Activated CD8-positive, alpha-beta memory T cell treated with anti-CD3 and anti-CD28 coated beads, Interleukin-2, amount 50 U/mL, for 48 hours (primary cell): Measurements from ENCODE around the gene CHST15.

Experiments used
- DNase-seq: peaks from one replicate; pipeline ENCODE4 v3.0.0-alpha.2; 2020

The CHST15 gene

GRCh38 chr10:124092860-124093773 lies at the start of gene CHST15:
Gene CHST15, minus strand, starts transcription at chr10:124093598. Its CDS starts 47,386 bp downstream, at chr10:124046212.
- peak; percentile 56 for DNase-seq

GRCh38 chr10:124142960-124143359 lies 49.6 kb upstream of the CHST15 start:
- no peak for DNase-seq

- DNase-seq = no peak
These were observed 48.8 kb upstream of the CHST15 start for GRCh38 chr10:124142006-124142739.

- DNase-seq = no peak
These were observed 45.5 kb upstream of the CHST15 start for GRCh38 chr10:124138883-124139348.

- no peak for DNase-seq
These were observed 44.9 kb upstream of the CHST15 start for GRCh38 chr10:124138195-124138882.

- DNase-seq = no peak
These were observed 41.0 kb upstream of the CHST15 start for GRCh38 chr10:124134251-124134893.

- no peak for DNase-seq
These were observed 39.5 kb upstream of the CHST15 start for GRCh38 chr10:124132876-124133275.

GRCh38 chr10:124132306-124132705 lies 38.9 kb upstream of the CHST15 start:
- no peak for DNase-seq

- DNase-seq = no peak
These were observed 37.8 kb upstream of the CHST15 start for GRCh38 chr10:124131172-124131571.

GRCh38 chr10:124130198-124130900 lies 37.0 kb upstream of the CHST15 start:
- no peak for DNase-seq

GRCh38 chr10:124129471-124129870 lies 36.1 kb upstream of the CHST15 start:
- no peak for DNase-seq

- DNase-seq = no peak
These were observed 35.4 kb upstream of the CHST15 start for GRCh38 chr10:124128811-124129145.

- no peak for DNase-seq
These were observed 34.8 kb upstream of the CHST15 start for GRCh38 chr10:124127965-124128810.

- DNase-seq = no peak
These were observed 34.2 kb upstream of the CHST15 start for GRCh38 chr10:124127563-124127962.

GRCh38 chr10:124126983-124127385 lies 33.6 kb upstream of the CHST15 start:
- no peak for DNase-seq

GRCh38 chr10:124126145-124126982 lies 33.0 kb upstream of the CHST15 start:
- no peak for DNase-seq

GRCh38 chr10:124125305-124126116 lies 32.1 kb upstream of the CHST15 start:
- no peak for DNase-seq

GRCh38 chr10:124124769-124125161 lies 31.4 kb upstream of the CHST15 start:
- no peak for DNase-seq

GRCh38 chr10:124124123-124124768 lies 30.8 kb upstream of the CHST15 start:
- DNase-seq = no peak
